Measurements from ENCODE around the gene PUDP. TPM values are rescaled to one million over a fixed set of nuclear protein-coding genes. Genes with fewer than 3 reads are reported as not detected.

The PUDP gene
- total RNA-seq, 4 donors from 2014 or later = 5.5 to 15.5 (median 11.9) TPM

DNA sequence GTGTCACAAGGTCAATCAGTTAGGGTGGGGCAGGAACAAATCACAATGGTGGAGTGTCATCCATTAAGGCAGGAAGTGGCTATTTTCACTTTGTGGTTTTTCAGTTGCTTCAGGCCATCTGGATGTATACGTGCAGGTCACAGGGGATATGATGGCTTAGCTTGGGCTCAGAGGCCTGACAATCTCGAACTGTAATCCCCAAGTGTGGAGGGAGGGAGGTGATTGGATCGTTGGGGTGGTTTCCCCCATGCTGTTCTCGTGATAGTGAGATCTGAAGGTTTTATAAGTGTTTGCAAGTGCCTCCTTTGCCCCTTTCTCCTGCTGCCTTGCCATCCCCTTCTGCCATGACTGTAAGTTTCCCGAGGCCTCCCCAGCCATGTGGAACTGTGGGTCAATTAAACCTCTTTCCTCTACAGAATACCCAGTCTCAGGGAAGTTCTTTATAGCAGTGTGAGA, 37.1 kb downstream of the PUDP start:
- TF ChIP-seq, protein P1, sequence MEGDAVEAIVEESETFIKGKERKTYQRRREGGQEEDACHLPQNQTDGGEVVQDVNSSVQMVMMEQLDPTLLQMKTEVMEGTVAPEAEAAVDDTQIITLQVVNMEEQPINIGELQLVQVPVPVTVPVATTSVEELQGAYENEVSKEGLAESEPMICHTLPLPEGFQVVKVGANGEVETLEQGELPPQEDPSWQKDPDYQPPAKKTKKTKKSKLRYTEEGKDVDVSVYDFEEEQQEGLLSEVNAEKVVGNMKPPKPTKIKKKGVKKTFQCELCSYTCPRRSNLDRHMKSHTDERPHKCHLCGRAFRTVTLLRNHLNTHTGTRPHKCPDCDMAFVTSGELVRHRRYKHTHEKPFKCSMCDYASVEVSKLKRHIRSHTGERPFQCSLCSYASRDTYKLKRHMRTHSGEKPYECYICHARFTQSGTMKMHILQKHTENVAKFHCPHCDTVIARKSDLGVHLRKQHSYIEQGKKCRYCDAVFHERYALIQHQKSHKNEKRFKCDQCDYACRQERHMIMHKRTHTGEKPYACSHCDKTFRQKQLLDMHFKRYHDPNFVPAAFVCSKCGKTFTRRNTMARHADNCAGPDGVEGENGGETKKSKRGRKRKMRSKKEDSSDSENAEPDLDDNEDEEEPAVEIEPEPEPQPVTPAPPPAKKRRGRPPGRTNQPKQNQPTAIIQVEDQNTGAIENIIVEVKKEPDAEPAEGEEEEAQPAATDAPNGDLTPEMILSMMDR (IDR thresholded peaks at IDR 0.05) = no peak

DNA sequence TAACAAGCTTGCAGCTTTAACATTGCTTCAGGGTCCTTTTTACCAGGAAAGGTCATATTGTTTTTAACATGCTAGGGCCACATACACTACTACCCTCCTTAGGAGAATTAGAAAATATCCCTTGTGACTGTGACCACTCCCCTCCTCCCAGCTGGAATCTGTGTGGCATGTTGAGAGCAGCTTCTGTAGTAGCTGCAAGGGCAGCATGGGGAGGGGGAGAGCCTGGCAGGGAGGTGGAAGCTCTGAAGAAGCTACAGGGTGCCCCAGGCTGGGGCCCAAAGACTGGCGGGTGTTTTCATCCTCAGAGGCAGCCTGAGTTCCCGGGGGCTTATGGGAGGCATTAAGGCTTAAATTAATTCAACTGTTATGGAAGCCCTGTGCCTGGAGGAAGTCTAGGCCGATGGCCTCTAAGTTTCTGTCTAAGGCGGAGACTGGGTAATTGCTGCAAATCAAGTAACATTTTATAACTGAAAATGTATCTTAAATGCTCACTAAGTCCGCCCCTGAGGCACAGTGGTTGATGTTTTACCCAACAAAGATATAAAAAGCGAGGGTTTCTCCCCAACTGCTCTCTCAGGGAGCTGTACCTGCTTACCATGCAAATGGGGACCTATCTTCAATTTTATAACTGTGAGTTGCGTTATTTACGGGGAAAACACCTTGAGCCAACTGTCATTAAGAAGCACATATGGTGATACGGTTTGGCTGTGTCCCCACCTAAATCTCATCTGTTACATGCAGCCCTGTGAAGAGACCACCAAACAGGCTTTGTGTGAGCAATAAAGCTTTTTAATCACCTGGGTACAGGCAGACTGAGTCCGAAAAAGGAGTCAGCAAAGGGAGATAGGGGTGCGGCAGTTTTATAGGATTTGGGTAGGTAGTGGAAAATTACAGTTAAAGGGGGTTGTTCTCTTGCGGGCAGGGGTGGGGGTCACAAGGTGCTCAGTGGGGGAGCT, 37.8 kb downstream of the PUDP start:
- DNase-seq (ENCODE audit: low spot score) (no peak), ATAC-seq (ENCODE audit: low FRiP score) (no peak)
- TF ChIP-seq, protein P1 (IDR thresholded peaks at IDR 0.05) = no peak

More for the DNA sequence above, 37.1 kb downstream of the PUDP start:
- no peak for DNase-seq (ENCODE audit: low spot score)
- ATAC-seq (ENCODE audit: low FRiP score) = no peak

DNA sequence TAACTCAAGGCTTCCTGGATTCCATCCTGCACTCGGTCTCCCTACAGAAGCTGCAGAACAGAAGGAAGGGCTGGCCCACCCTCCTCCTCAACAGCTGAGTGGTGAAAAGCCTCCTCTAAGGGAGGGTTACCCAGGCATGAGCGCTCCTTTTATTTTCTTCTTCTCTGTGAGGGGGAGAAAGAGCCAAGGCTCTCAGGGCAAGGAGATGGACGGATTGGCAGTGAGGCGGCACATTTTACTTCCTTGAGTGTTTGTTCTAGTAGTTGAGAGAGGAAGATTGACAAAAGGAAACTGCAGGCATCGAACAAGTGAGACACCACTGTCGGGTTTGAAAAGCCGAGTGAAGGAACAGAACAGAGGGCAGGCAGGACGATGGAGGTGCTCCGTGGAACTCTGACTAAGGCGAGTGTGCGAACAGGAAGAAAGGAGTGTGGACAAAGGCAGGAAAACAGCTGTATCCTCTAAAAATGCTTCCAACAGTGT, 38.9 kb downstream of the PUDP start:
- ATAC-seq (ENCODE audit: low FRiP score) = no peak
- DNase-seq (ENCODE audit: low spot score) = no peak
- TF ChIP-seq, protein P1 (IDR thresholded peaks at IDR 0.05) = no peak

DNA sequence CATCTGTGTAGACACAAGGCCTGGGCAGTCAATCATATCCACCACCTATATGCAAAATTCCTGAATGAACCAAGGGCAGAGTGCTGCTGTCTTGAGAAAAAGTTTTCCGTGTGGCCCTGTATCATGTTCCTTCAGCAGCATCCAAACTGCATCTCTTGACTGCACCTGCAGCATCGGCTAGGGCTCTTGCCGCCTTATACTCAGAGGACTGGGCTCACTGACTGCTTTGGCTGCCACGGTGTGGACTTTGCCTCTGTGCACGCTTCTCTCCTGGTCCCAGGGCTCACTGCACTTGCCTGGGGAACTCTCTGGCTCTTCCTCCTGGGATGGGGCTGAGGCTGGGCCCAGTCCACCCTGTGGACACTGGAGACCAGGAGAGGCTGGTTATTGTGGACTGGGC, 39.9 kb downstream of the PUDP start:
- no peak for ATAC-seq (ENCODE audit: low FRiP score)
- DNase-seq (ENCODE audit: low spot score) = no peak

DNA sequence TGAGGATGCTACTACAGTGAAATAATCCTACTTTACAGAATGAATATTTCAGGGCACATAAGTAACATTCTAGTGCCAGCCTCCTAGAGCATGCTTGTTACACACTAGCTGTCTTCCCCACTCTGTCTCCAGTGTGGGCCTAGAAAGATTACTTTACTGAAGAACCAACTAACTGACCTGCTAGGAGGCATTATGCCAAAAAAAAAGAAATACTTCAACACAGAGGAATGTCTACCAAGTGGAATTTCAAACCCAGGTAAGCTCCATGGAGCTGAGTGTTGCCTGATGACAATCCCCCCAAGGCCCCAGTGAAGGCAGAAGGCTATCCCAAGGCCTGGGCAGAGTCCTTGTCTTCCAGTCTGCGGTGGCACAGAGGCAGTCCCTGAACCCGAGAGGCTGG, 41.3 kb downstream of the PUDP start:
- no peak for ATAC-seq (ENCODE audit: low FRiP score)
- DNase-seq (ENCODE audit: low spot score) = no peak
- TF ChIP-seq, protein P1 (IDR thresholded peaks at IDR 0.05) = no peak

More for the DNA sequence above, 39.9 kb downstream of the PUDP start:
- TF ChIP-seq, protein P1 (IDR thresholded peaks at IDR 0.05) = no peak

DNA sequence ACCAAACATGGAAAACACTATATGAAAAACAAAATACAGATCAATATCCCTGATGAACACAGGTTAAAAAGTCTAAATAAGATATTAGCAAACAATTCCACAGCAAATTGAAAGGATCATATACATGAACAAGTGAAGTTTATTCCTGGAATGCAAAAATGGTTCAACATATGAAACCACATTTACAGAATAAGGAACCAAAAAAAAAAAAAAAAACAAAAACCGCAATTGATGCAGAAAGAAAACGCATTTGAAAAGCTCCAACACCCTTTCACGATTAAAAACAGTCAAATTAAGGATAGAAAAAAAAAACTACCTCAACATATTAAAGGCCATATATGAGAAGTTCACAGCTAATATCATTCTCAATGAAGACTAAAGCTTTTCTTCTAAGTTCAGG, 45.8 kb downstream of the PUDP start:
- DNase-seq (ENCODE audit: low spot score) (no peak), ATAC-seq (ENCODE audit: low FRiP score) (no peak)
- TF ChIP-seq, protein P1 (IDR thresholded peaks at IDR 0.05) = no peak

Measured in omental fat pad (tissue), 4 donors.